Measurements from ENCODE around the gene COPE.

COPE gene

DNA sequence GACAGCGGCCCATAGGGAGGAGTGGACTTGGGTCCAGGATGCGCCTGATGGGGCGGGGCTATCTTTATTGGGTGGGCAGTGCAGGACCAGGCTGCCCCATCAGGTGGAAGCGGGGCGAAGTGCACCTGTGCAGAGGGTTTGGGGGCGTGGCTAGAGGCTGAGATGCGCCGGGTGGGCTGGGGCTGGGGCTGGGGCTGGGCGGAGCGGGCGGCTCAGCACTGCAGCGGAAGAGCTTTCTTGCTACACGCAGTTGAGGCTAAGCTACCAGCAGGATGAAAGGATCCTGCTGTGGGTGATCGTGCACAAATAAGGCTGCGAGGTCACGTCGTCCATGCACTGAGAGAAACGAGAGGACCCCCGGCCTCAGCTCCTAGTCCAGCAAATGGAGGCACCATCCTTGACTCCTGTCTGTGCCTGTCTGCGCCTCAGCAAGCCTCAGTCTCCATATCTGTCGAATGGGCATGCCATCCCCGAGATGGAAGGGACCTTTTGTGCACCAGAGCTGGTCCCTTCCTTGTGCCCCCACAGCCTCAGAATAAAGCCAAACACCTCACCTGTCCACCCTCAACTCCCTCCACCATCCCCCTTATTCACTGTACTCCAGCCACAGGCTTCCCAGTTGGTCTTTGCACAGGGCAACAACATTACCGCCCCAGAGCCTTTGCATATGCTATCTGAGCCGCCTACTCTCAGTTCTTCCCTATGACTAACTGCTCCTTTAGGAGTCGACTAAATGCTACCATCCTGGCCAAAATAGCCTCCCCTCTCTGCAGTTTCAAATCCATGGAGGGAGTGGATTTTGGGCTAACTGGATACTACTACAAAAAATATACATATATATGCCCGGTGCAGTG is 42.8 kb upstream of the COPE start:
- no peak overlapping the region for H2AK5ac ChIP-seq (ENCODE audit: low read depth, low read length)
- peak; percentile 29 for DNase-seq (ENCODE audit: low spot score)
- peak overlapping the region; percentile 47 for H2AFZ ChIP-seq (ENCODE audit: low read length)
- no peak overlapping the region for H3K27ac ChIP-seq (replicated peaks; ENCODE audit: low read length)
- peaks cover 0 to 3% of the 10 kb centered on the region in 2 donors for H3K4me1 ChIP-seq (ENCODE audit: control insufficient read depth in 2 of 2, insufficient read depth in 1 of 2, low read depth in 1 of 2, low read length in 2 of 2)
- no peak overlapping the region for H3K14ac ChIP-seq (ENCODE audit: low read length)
- H3K79me1 ChIP-seq (ENCODE audit: low read depth, low read length) = no peaks in the 10 kb centered on the region
- H3K18ac ChIP-seq (ENCODE audit: low read length) = no peak overlapping the region
- no peaks in the 10 kb centered on the region for H3K36me3 ChIP-seq (replicated peaks in 1 of 2; ENCODE audit: control insufficient read depth in 2 of 2, insufficient read depth in 2 of 2, low read length in 2 of 2)
- H3K9ac ChIP-seq (ENCODE audit: low read depth, low read length, poor library complexity) = no peak overlapping the region
- H2BK5ac ChIP-seq (ENCODE audit: low read length) = no peak overlapping the region
- H2BK15ac ChIP-seq (ENCODE audit: low read length) = no peak overlapping the region
- peak overlapping the region; percentile 34 for H3K4me2 ChIP-seq (ENCODE audit: insufficient read depth, low read length, poor library complexity, severe bottlenecking)
- H2BK12ac ChIP-seq (ENCODE audit: low read length) = no peak overlapping the region
- no peaks in the 10 kb centered on the region for H3K9me3 ChIP-seq (replicated peaks in 1 of 2; ENCODE audit: control insufficient read depth in 2 of 2, insufficient read depth in 1 of 2, low read depth in 1 of 2, low read length in 2 of 2)
- WGBS, 2 donors (ENCODE audit: extremely low coverage in 2 of 2, insufficient read length in 2 of 2, insufficient replicate concordance in 1 of 2) = no CpG with 5 or more reads among the region's 26 CpGs
- no peaks in the 10 kb centered on the region for H3K27me3 ChIP-seq (ENCODE audit: control insufficient read depth in 3 of 3, insufficient read depth in 3 of 3, low read depth in 1 of 3, low read length in 3 of 3)
- H3K4ac ChIP-seq (ENCODE audit: low read length) = no peak overlapping the region
- no peak overlapping the region for H2BK120ac ChIP-seq (ENCODE audit: low read depth, low read length)
- no peak overlapping the region for H3K23ac ChIP-seq (ENCODE audit: low read depth, low read length, poor library complexity)
- H4K91ac ChIP-seq (ENCODE audit: low read depth, low read length, poor library complexity) = no peak overlapping the region
- no peak overlapping the region for H3K4me3 ChIP-seq (ENCODE audit: low read length in 2 of 2)
- no peak overlapping the region for H4K8ac ChIP-seq (ENCODE audit: low read depth, low read length)

DNA sequence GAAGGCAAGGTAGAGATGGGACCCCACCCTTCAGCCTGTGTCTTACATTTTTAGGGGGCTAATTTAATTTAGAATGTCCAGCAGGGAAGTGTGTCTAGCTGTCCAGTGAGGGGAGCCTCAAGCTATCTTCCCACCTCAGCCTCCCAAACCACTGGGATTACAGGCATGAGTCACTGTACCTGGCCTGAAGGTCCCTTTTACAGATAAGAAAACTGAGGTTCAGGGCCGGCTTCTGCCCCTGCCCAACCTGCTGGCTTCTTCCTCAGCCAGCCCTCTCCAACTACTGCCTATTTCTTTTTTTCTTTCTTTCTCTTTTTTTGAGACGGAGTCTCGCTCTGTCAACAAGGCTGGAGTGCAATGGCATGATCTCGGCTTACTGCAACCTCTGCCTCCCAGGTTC is 41.2 kb upstream of the COPE start:
- no peak overlapping the region for H3K27ac ChIP-seq (replicated peaks; ENCODE audit: low read length)
- no peaks in the 10 kb centered on the region for H3K27me3 ChIP-seq (ENCODE audit: control insufficient read depth in 3 of 3, insufficient read depth in 3 of 3, low read depth in 1 of 3, low read length in 3 of 3)
- H4K8ac ChIP-seq (ENCODE audit: low read depth, low read length) = no peak overlapping the region
- no peaks in the 10 kb centered on the region for H3K79me1 ChIP-seq (ENCODE audit: low read depth, low read length)
- H3K9ac ChIP-seq (ENCODE audit: low read depth, low read length, poor library complexity) = no peak overlapping the region
- no CpG with 5 or more reads among the region's 4 CpGs for WGBS, 2 donors (ENCODE audit: extremely low coverage in 2 of 2, insufficient read length in 2 of 2, insufficient replicate concordance in 1 of 2)
- H2BK120ac ChIP-seq (ENCODE audit: low read depth, low read length) = no peak overlapping the region
- H3K18ac ChIP-seq (ENCODE audit: low read length) = no peak overlapping the region
- H3K14ac ChIP-seq (ENCODE audit: low read length) = no peak overlapping the region
- peaks cover 0 to 3% of the 10 kb centered on the region in 2 donors for H3K4me1 ChIP-seq (ENCODE audit: control insufficient read depth in 2 of 2, insufficient read depth in 1 of 2, low read depth in 1 of 2, low read length in 2 of 2)
- H3K4ac ChIP-seq (ENCODE audit: low read length) = no peak overlapping the region
- no peaks in the 10 kb centered on the region for H3K36me3 ChIP-seq (replicated peaks in 1 of 2; ENCODE audit: control insufficient read depth in 2 of 2, insufficient read depth in 2 of 2, low read length in 2 of 2)
- no peak overlapping the region for H3K4me3 ChIP-seq (ENCODE audit: low read length in 2 of 2)
- H3K9me3 ChIP-seq (replicated peaks in 1 of 2; ENCODE audit: control insufficient read depth in 2 of 2, insufficient read depth in 1 of 2, low read depth in 1 of 2, low read length in 2 of 2) = no peaks in the 10 kb centered on the region
- H3K23ac ChIP-seq (ENCODE audit: low read depth, low read length, poor library complexity) = no peak overlapping the region
- no peak overlapping the region for H2AK5ac ChIP-seq (ENCODE audit: low read depth, low read length)
- no peak overlapping the region for H2AFZ ChIP-seq (ENCODE audit: low read length)
- H2BK15ac ChIP-seq (ENCODE audit: low read length) = no peak overlapping the region
- H3K4me2 ChIP-seq (ENCODE audit: insufficient read depth, low read length, poor library complexity, severe bottlenecking) = no peak overlapping the region
- H4K91ac ChIP-seq (ENCODE audit: low read depth, low read length, poor library complexity) = no peak overlapping the region
- no peak for DNase-seq (ENCODE audit: low spot score)
- H2BK12ac ChIP-seq (ENCODE audit: low read length) = no peak overlapping the region
- H2BK5ac ChIP-seq (ENCODE audit: low read length) = no peak overlapping the region

GRCh38 chr19:18955042-18955441 is 35.9 kb upstream of the COPE start:
- no peak overlapping the region for H3K23ac ChIP-seq (ENCODE audit: low read depth, low read length, poor library complexity)
- H3K18ac ChIP-seq (ENCODE audit: low read length) = no peak overlapping the region
- H3K27me3 ChIP-seq (ENCODE audit: control insufficient read depth in 3 of 3, insufficient read depth in 3 of 3, low read depth in 1 of 3, low read length in 3 of 3) = no peaks in the 10 kb centered on the region
- H3K27ac ChIP-seq (replicated peaks; ENCODE audit: low read length) = no peak overlapping the region
- H2AFZ ChIP-seq (ENCODE audit: low read length) = no peak overlapping the region
- H3K9ac ChIP-seq (ENCODE audit: low read depth, low read length, poor library complexity) = no peak overlapping the region
- H3K4ac ChIP-seq (ENCODE audit: low read length) = no peak overlapping the region
- no peak overlapping the region for H2BK15ac ChIP-seq (ENCODE audit: low read length)
- H3K4me2 ChIP-seq (ENCODE audit: insufficient read depth, low read length, poor library complexity, severe bottlenecking) = no peak overlapping the region
- DNase-seq (ENCODE audit: low spot score) = no peak
- H3K14ac ChIP-seq (ENCODE audit: low read length) = no peak overlapping the region
- H3K4me3 ChIP-seq (ENCODE audit: low read length in 2 of 2) = no peak overlapping the region
- peak overlapping the region; percentile 74 for H2AK5ac ChIP-seq (ENCODE audit: low read depth, low read length)
- no peaks in the 10 kb centered on the region for H3K4me1 ChIP-seq (ENCODE audit: control insufficient read depth in 2 of 2, insufficient read depth in 1 of 2, low read depth in 1 of 2, low read length in 2 of 2)
- no peaks in the 10 kb centered on the region for H3K9me3 ChIP-seq (replicated peaks in 1 of 2; ENCODE audit: control insufficient read depth in 2 of 2, insufficient read depth in 1 of 2, low read depth in 1 of 2, low read length in 2 of 2)
- no peaks in the 10 kb centered on the region for H3K36me3 ChIP-seq (replicated peaks in 1 of 2; ENCODE audit: control insufficient read depth in 2 of 2, insufficient read depth in 2 of 2, low read length in 2 of 2)
- no peak overlapping the region for H2BK12ac ChIP-seq (ENCODE audit: low read length)
- WGBS, 2 donors (ENCODE audit: extremely low coverage in 2 of 2, insufficient read length in 2 of 2, insufficient replicate concordance in 1 of 2) = 100% methylated on average over 2 of the region's 2 CpGs
- H2BK5ac ChIP-seq (ENCODE audit: low read length) = no peak overlapping the region
- H2BK120ac ChIP-seq (ENCODE audit: low read depth, low read length) = no peak overlapping the region
- no peak overlapping the region for H4K91ac ChIP-seq (ENCODE audit: low read depth, low read length, poor library complexity)
- no peak overlapping the region for H4K8ac ChIP-seq (ENCODE audit: low read depth, low read length)
- H3K79me1 ChIP-seq (ENCODE audit: low read depth, low read length) = no peaks in the 10 kb centered on the region

DNA sequence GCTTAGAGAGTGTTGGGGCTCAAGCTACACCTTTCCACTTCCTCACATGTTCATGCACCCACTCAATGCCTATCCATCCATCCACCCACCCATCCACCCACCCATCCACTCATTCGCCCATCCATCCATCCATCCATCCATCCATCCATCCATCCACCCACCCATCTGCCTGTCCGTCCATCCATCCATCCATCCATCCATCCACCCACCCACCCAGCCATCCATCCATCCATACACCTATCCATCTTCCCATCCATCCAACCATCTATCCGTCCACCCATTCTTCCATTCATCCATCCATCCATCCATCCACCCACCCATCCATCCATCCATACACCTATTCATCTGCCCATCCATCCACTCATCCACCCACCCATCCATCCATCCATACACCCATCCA is 34.9 kb upstream of the COPE start:
- no peak overlapping the region for H4K91ac ChIP-seq (ENCODE audit: low read depth, low read length, poor library complexity)
- no peak overlapping the region for H2BK12ac ChIP-seq (ENCODE audit: low read length)
- no peak overlapping the region for H3K4me3 ChIP-seq (ENCODE audit: low read length in 2 of 2)
- no peak overlapping the region for H3K27ac ChIP-seq (replicated peaks; ENCODE audit: low read length)
- H3K79me1 ChIP-seq (ENCODE audit: low read depth, low read length) = no peaks in the 10 kb centered on the region
- no peaks in the 10 kb centered on the region for H3K27me3 ChIP-seq (ENCODE audit: control insufficient read depth in 3 of 3, insufficient read depth in 3 of 3, low read depth in 1 of 3, low read length in 3 of 3)
- no peak overlapping the region for H2AFZ ChIP-seq (ENCODE audit: low read length)
- no peak overlapping the region for H2AK5ac ChIP-seq (ENCODE audit: low read depth, low read length)
- H3K14ac ChIP-seq (ENCODE audit: low read length) = peak overlapping the region; percentile 2
- no peak overlapping the region for H3K23ac ChIP-seq (ENCODE audit: low read depth, low read length, poor library complexity)
- no peak for DNase-seq (ENCODE audit: low spot score)
- H2BK5ac ChIP-seq (ENCODE audit: low read length) = no peak overlapping the region
- H3K4ac ChIP-seq (ENCODE audit: low read length) = no peak overlapping the region
- H2BK15ac ChIP-seq (ENCODE audit: low read length) = no peak overlapping the region
- H3K4me2 ChIP-seq (ENCODE audit: insufficient read depth, low read length, poor library complexity, severe bottlenecking) = no peak overlapping the region
- no peaks in the 10 kb centered on the region for H3K9me3 ChIP-seq (replicated peaks in 1 of 2; ENCODE audit: control insufficient read depth in 2 of 2, insufficient read depth in 1 of 2, low read depth in 1 of 2, low read length in 2 of 2)
- peak overlapping the region; percentile 50 for H3K9ac ChIP-seq (ENCODE audit: low read depth, low read length, poor library complexity)
- peak overlapping the region; percentile 0 for H4K8ac ChIP-seq (ENCODE audit: low read depth, low read length)
- no peak overlapping the region for H2BK120ac ChIP-seq (ENCODE audit: low read depth, low read length)
- H3K36me3 ChIP-seq (replicated peaks in 1 of 2; ENCODE audit: control insufficient read depth in 2 of 2, insufficient read depth in 2 of 2, low read length in 2 of 2) = peaks cover 0 to under 1% of the 10 kb centered on the region in 2 donors
- 100% methylated on average over 1 of the region's 3 CpGs for WGBS, 2 donors (ENCODE audit: extremely low coverage in 2 of 2, insufficient read length in 2 of 2, insufficient replicate concordance in 1 of 2)
- H3K4me1 ChIP-seq (ENCODE audit: control insufficient read depth in 2 of 2, insufficient read depth in 1 of 2, low read depth in 1 of 2, low read length in 2 of 2) = no peaks in the 10 kb centered on the region
- no peak overlapping the region for H3K18ac ChIP-seq (ENCODE audit: low read length)

All from neuronal stem cell (in vitro differentiated cells).